ENCODE data around the gene PTGR3.

GRCh38 chr18:75165926-75166325 lies 43.0 kb downstream of the PTGR3 start:
- TF ChIP-seq FOXM1 (IDR thresholded peaks at IDR 0.05; ENCODE audit: borderline replicate concordance, low read depth): no peak
- no peak for TF ChIP-seq EGR1 (IDR thresholded peaks at IDR 0.05)
- TF ChIP-seq TAF1 (IDR thresholded peaks at IDR 0.05; ENCODE audit: low read depth): no peak
- TF ChIP-seq TEAD4 (IDR thresholded peaks at IDR 0.05): no peak
- no peak for TF ChIP-seq RAD21 (IDR thresholded peaks at IDR 0.05; ENCODE audit: low read depth)
- TF ChIP-seq REST (IDR thresholded peaks at IDR 0.05; ENCODE audit: low read depth): no peak
- no peak for TF ChIP-seq EP300 (IDR thresholded peaks at IDR 0.05; ENCODE audit: borderline replicate concordance)
- no peak for TF ChIP-seq YY1 (IDR thresholded peaks at IDR 0.05; ENCODE audit: low read depth)
- TF ChIP-seq CEBPB (IDR thresholded peaks at IDR 0.05): no peak
- TF ChIP-seq CREB1 (IDR thresholded peaks at IDR 0.05; ENCODE audit: low read depth): no peak
- TF ChIP-seq, protein P1, sequence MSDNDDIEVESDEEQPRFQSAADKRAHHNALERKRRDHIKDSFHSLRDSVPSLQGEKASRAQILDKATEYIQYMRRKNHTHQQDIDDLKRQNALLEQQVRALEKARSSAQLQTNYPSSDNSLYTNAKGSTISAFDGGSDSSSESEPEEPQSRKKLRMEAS (IDR thresholded peaks at IDR 0.05): no peak
- TF ChIP-seq NFIC (IDR thresholded peaks at IDR 0.05): no peak
- no peak for TF ChIP-seq TCF12 (IDR thresholded peaks at IDR 0.05; ENCODE audit: low read depth)
